HepG2 (cell line): Measurements from ENCODE around the gene CERS3. TPM values are rescaled to one million over a fixed set of nuclear protein-coding genes. Genes with fewer than 3 reads are reported as not detected.
A peak's percentile ranks its signal among the peaks of the same experiment; 100 is the strongest.

Source experiments
- ASH2L ChIP-seq: fragments of 300-600, 200-600 bp; sonication (generic); IDR thresholded peaks from 2 replicates; pipeline ENCODE4 v1.7.0; 2017; ENCODE audit warnings: low read depth, mild to moderate bottlenecking, moderate library complexity, mixed read lengths, low read length; ENCODE audit not compliant: insufficient read length
- ATF2 ChIP-seq: sonication (generic); formaldehyde crosslinking; IDR thresholded peaks from 2 replicates; pipeline ENCODE4 v1.4.0; 2020; ENCODE audit warnings: missing genetic modification reagents
- ATF4 ChIP-seq, 2 experiments: fragments of 450-650 bp in 1 of 2; sonication (generic) in 1 of 2; formaldehyde crosslinking; IDR thresholded peaks; 2 replicates each; pipeline versions ENCODE4 v1.5.0 to v1.8.0; 2020 to 2022; ENCODE audit warnings: mild to moderate bottlenecking in 1 of 2, missing genetic modification reagents in 1 of 2
- ATF5 ChIP-seq: sonication (generic); formaldehyde crosslinking; IDR thresholded peaks from 2 replicates; pipeline ENCODE4 v1.4.0; 2020; ENCODE audit warnings: mild to moderate bottlenecking, low read depth, missing genetic modification reagents
- HES4 ChIP-seq: sonication (generic); formaldehyde crosslinking; IDR thresholded peaks from 2 replicates; pipeline ENCODE4 v1.9.0; 2021; ENCODE audit warnings: mild to moderate bottlenecking, missing genetic modification reagents, borderline replicate concordance
- KDM5B ChIP-seq: sonication (generic); formaldehyde crosslinking; IDR thresholded peaks from 2 replicates; pipeline ENCODE4 v1.4.0; 2020; ENCODE audit warnings: missing genetic modification reagents, mild to moderate bottlenecking, borderline replicate concordance
- PAX8 ChIP-seq: sonication (generic); formaldehyde crosslinking; IDR thresholded peaks from 2 replicates; pipeline ENCODE4 v1.8.0; 2022; ENCODE audit warnings: mild to moderate bottlenecking, missing genetic modification reagents, borderline replicate concordance
- PRDM4 ChIP-seq: sonication (generic); formaldehyde crosslinking; IDR thresholded peaks from 2 replicates; pipeline ENCODE4 v1.9.0; 2021; ENCODE audit warnings: missing genetic modification reagents, borderline replicate concordance
- RBFOX2 ChIP-seq: fragments of 200-400 bp; formaldehyde crosslinking; IDR thresholded peaks from 2 replicates; pipeline ENCODE4 v1.6.1; 2017; ENCODE audit warnings: low read depth, mild to moderate bottlenecking, low read length
- RXRB ChIP-seq: IDR thresholded peaks from 2 replicates; pipeline ENCODE4 v1.6.1; 2016; ENCODE audit warnings: borderline replicate concordance, missing genetic modification reagents, missing compliant biosample characterization
- SNAPC4 ChIP-seq: sonication (generic); formaldehyde crosslinking; IDR thresholded peaks from 2 replicates; pipeline ENCODE4 v1.4.0; 2020; ENCODE audit warnings: mild to moderate bottlenecking, missing genetic modification reagents
- SRF ChIP-seq: IDR thresholded peaks from 2 replicates; pipeline ENCODE4 v1.6.1; 2011; ENCODE audit warnings: mild to moderate bottlenecking, low read depth, low read length, moderate library complexity
- YEATS4 ChIP-seq: sonication (generic); formaldehyde crosslinking; IDR thresholded peaks from 2 replicates; pipeline ENCODE4 v1.4.0; 2020; ENCODE audit warnings: missing genetic modification reagents, borderline replicate concordance
- ZNF3 ChIP-seq: IDR thresholded peaks from 2 replicates; pipeline ENCODE4 v1.7.0; 2017; ENCODE audit warnings: inconsistent platforms
- ZNF605 ChIP-seq: sonication (generic); formaldehyde crosslinking; IDR thresholded peaks from 2 replicates; pipeline ENCODE4 v1.8.0; 2022; ENCODE audit warnings: mild to moderate bottlenecking, missing genetic modification reagents
- ZNF724P ChIP-seq: sonication (generic); formaldehyde crosslinking; IDR thresholded peaks from 2 replicates; pipeline ENCODE4 v1.8.0; 2022; ENCODE audit warnings: missing genetic modification reagents, borderline replicate concordance
- ZSCAN31 ChIP-seq: sonication (generic); formaldehyde crosslinking; IDR thresholded peaks from 2 replicates; pipeline ENCODE4 v1.5.0; 2020; ENCODE audit warnings: low read depth, mild to moderate bottlenecking, missing genetic modification reagents
- polyA plus RNA-seq, 8 experiments: library from polyadenylated mRNA; depleted of rRNA in 3 of 8; stranded (reverse) in 7 of 8; unstranded in 1 of 8; fragments of >200 nt; fragmentation: Illumina TruSeq in 4 of 8; extraction: Trizol in 4 of 8; gene quantifications; 2 replicates each; pipeline versions ENCODE4 v1.2.1 to v1.2.3, GENCODE V29; 2011 to 2016; ENCODE audit warnings: low read depth in 4 of 8, missing spikeins in 1 of 8, mixed read lengths in 1 of 8; ENCODE audit not compliant: insufficient read depth in 1 of 8
- total RNA-seq, 5 experiments: library from RNA; depleted of rRNA; stranded (reverse); fragments of >200 nt; fragmentation: Illumina TruSeq; extraction: Trizol; gene quantifications; 2 replicates each; pipeline ENCODE4 v1.2.3, GENCODE V29; 2016; ENCODE audit warnings: low read depth in 1 of 5

CERS3 gene
- total and polyA plus RNA-seq, 2 of the 13 experiments (the other 11 are each of a cell fraction or from before 2014, with no cell fraction given) = not detected

- TF ChIP-seq HES4 (CRISPR knock-in tag) (no peak), RXRB (CRISPR knock-in tag) (peak; percentile 34; the same call in 1 of the 2 replicates), SNAPC4 (CRISPR knock-in tag) (no peak), KDM5B (CRISPR knock-in tag) (no peak), ZNF3 (no peak), ZNF605 (CRISPR knock-in tag) (no peak), ZSCAN31 (CRISPR knock-in tag) (no peak), PAX8 (CRISPR knock-in tag) (no peak), ZNF724P (CRISPR knock-in tag) (no peak), ATF4 (CRISPR knock-in tag; IDR thresholded peaks at IDR 0.05) (peak in 1 of 2 experiments; percentile 96; a peak in 2 of 4 replicates), ATF2 (peak; percentile 96), YEATS4 (CRISPR knock-in tag) (no peak), PRDM4 (no peak), ASH2L (no peak), SRF (no peak), ATF5 (0 out of 2 replicates have a peak, but pooled peaks have one; percentile 39), RBFOX2 (no peak)
These were observed 178.1 kb downstream of the CERS3 start (continued) for GRCh38 chr15:100350434-100351226.
